Peyer's patch (tissue), 4 donors: ENCODE measurements around the gene LRRC8E. TPM values are rescaled to one million over a fixed set of nuclear protein-coding genes. Genes with fewer than 3 reads are reported as not detected.

Experiments
- DNase-seq, 3 donors: peaks; one replicate each; pipeline ENCODE4 v3.0.0-alpha.2; 2017 to 2019
- H3K27ac ChIP-seq, 4 donors: fragments of 200-600 bp; sonication (generic); one replicate each; pipeline ENCODE4 v1.5.1; 2016 to 2019
- H3K27me3 ChIP-seq, 2 donors: fragments of 200-600 bp; sonication (generic); one replicate each; pipeline ENCODE4 v1.5.1; 2019
- H3K36me3 ChIP-seq, 3 donors: fragments of 200-600 bp; sonication (generic); one replicate each; pipeline ENCODE4 v1.5.1; 2016 to 2019
- H3K4me1 ChIP-seq, 4 donors: fragments of 200-600 bp; sonication (generic); one replicate each; pipeline ENCODE4 v1.5.1; 2016 to 2019
- H3K4me3 ChIP-seq, 4 donors: fragments of 200-600 bp; sonication (generic); 1 replicate in 3 of 4; 2 replicates in 1 of 4; pipeline ENCODE4 v1.5.1; 2016 to 2019; ENCODE audit warnings: mild to moderate bottlenecking in 1 of 4
- H3K9me3 ChIP-seq, 4 donors: fragments of 200-600 bp; sonication (generic); one replicate each; pipeline ENCODE4 v1.5.1; 2016 to 2019; ENCODE audit warnings: mild to moderate bottlenecking in 1 of 4
- CTCF ChIP-seq, 6 experiments: fragments of 450-650 bp in 4 of 6; fragments of 200-600 bp in 2 of 6; sonication (generic) in 1 of 6; IDR thresholded peaks; one replicate each; pipeline ENCODE4 v1.5.1; 2017 to 2019; ENCODE audit warnings: antibody characterized with exemption in 6 of 6, mild to moderate bottlenecking in 3 of 6, moderate library complexity in 1 of 6
- POLR2A ChIP-seq, 2 donors: fragments of 450-650 bp; IDR thresholded peaks; one replicate each; pipeline ENCODE4 v1.5.1; 2017; ENCODE audit warnings: antibody characterized with exemption in 2 of 2, mild to moderate bottlenecking in 2 of 2, moderate library complexity in 2 of 2
- total RNA-seq, 4 donors: library from RNA; depleted of rRNA; stranded (reverse); fragments of >200 nt; gene quantifications; one replicate each; pipeline ENCODE4 v1.1.0, GENCODE V29; 2016

The LRRC8E gene
- total RNA-seq, 4 donors from 2014 or later = 0.57 to 0.88 (median 0.80) TPM; not detected in 1

- peaks cover 0 to 34% (median 6%) of the 10 kb centered on the region in 4 donors for H3K4me1 ChIP-seq
- peak overlapping the region in 1 of 4 donors; percentile 43 for H3K4me3 ChIP-seq
- peaks cover 0 to 27% of the 10 kb centered on the region in 2 donors for H3K27me3 ChIP-seq
- no peaks in the 10 kb centered on the region for H3K9me3 ChIP-seq
- DNase-seq = no peak
- no peaks in the 10 kb centered on the region for H3K36me3 ChIP-seq
- TF ChIP-seq CTCF (IDR thresholded peaks at IDR 0.05) = no peak
- no peak overlapping the region for H3K27ac ChIP-seq
Measured at GRCh38 chr19:7874897-7875273, 13.4 kb upstream of the LRRC8E start.

GRCh38 chr19:7877249-7877836, 11.0 kb upstream of the LRRC8E start:
- Histone ChIP-seq H3K4me1 (peaks cover 0 to 16% (median 6%) of the 10 kb centered on the region in 4 donors), H3K36me3 (no peaks in the 10 kb centered on the region)
- TF ChIP-seq CTCF (IDR thresholded peaks at IDR 0.05) = no peak
- no peak for TF ChIP-seq POLR2A (IDR thresholded peaks at IDR 0.05)

GRCh38 chr19:7879111-7879807, 9.1 kb upstream of the LRRC8E start:
- Histone ChIP-seq H3K36me3 (no peaks in the 10 kb centered on the region), H3K9me3 (no peaks in the 10 kb centered on the region), H3K27ac (no peak overlapping the region), H3K4me1 (peaks cover 0 to 6% (median 2%) of the 10 kb centered on the region in 4 donors), H3K4me3 (no peak overlapping the region), H3K27me3 (peaks cover 0 to 7% of the 10 kb centered on the region in 2 donors)
- TF ChIP-seq CTCF (IDR thresholded peaks at IDR 0.05) = no peak
- DNase-seq = peak in 1 of 3 donors; percentile 42

More at GRCh38 chr19:7877249-7877836, 11.0 kb upstream of the LRRC8E start:
- no peak overlapping the region for H3K27ac ChIP-seq
- H3K9me3 ChIP-seq = no peaks in the 10 kb centered on the region
- no peak overlapping the region for H3K4me3 ChIP-seq
- H3K27me3 ChIP-seq = peaks cover 0 to 26% of the 10 kb centered on the region in 2 donors
- no peak for DNase-seq

- H3K4me3 ChIP-seq = no peak overlapping the region
- no peak overlapping the region for H3K27ac ChIP-seq
- no peaks in the 10 kb centered on the region for H3K36me3 ChIP-seq
- H3K27me3 ChIP-seq = peaks cover 0 to 2% of the 10 kb centered on the region in 2 donors
- TF ChIP-seq POLR2A (IDR thresholded peaks at IDR 0.05) = no peak
- no peak for DNase-seq
- H3K4me1 ChIP-seq = no peaks in the 10 kb centered on the region
- no peaks in the 10 kb centered on the region for H3K9me3 ChIP-seq
Measured at GRCh38 chr19:7879836-7880235, 8.5 kb upstream of the LRRC8E start.

GRCh38 chr19:7881910-7882309, 6.4 kb upstream of the LRRC8E start:
- no peaks in the 10 kb centered on the region for H3K4me1 ChIP-seq
- no peaks in the 10 kb centered on the region for H3K27me3 ChIP-seq
- DNase-seq = no peak
- H3K9me3 ChIP-seq = no peaks in the 10 kb centered on the region
- H3K36me3 ChIP-seq = no peaks in the 10 kb centered on the region
- H3K27ac ChIP-seq = no peak overlapping the region
- TF ChIP-seq CTCF (IDR thresholded peaks at IDR 0.05) = no peak
- TF ChIP-seq POLR2A (IDR thresholded peaks at IDR 0.05) = no peak
- no peak overlapping the region for H3K4me3 ChIP-seq

GRCh38 chr19:7883105-7883504, 5.2 kb upstream of the LRRC8E start:
- no peak overlapping the region for H3K4me3 ChIP-seq
- DNase-seq = no peak

More at GRCh38 chr19:7883105-7883504, 5.2 kb upstream of the LRRC8E start:
- peaks cover 0 to 3% of the 10 kb centered on the region in 2 donors for H3K27me3 ChIP-seq
- H3K27ac ChIP-seq = no peak overlapping the region
- no peaks in the 10 kb centered on the region for H3K36me3 ChIP-seq
- H3K4me1 ChIP-seq = peaks cover 0 to 2% (median 0%) of the 10 kb centered on the region in 4 donors
- no peaks in the 10 kb centered on the region for H3K9me3 ChIP-seq
- TF ChIP-seq POLR2A (IDR thresholded peaks at IDR 0.05) = no peak
